ENCODE measurements around the gene ANKRD13C. TPM values are rescaled to one million over a fixed set of nuclear protein-coding genes. Genes with fewer than 3 reads are reported as not detected.

Gene ANKRD13C, protein sequence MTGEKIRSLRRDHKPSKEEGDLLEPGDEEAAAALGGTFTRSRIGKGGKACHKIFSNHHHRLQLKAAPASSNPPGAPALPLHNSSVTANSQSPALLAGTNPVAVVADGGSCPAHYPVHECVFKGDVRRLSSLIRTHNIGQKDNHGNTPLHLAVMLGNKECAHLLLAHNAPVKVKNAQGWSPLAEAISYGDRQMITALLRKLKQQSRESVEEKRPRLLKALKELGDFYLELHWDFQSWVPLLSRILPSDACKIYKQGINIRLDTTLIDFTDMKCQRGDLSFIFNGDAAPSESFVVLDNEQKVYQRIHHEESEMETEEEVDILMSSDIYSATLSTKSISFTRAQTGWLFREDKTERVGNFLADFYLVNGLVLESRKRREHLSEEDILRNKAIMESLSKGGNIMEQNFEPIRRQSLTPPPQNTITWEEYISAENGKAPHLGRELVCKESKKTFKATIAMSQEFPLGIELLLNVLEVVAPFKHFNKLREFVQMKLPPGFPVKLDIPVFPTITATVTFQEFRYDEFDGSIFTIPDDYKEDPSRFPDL
- 21.8 TPM for total RNA-seq (ENCODE audit: unreplicated experiment)
- long read RNA-seq, full-length matches to known transcripts, result 1 of 7 reads
- long read RNA-seq, partial matches to known transcripts, result 2 of 7 reads
- long read RNA-seq, other reads (novel, unspliced or antisense), result 4 of 7 reads

DNA sequence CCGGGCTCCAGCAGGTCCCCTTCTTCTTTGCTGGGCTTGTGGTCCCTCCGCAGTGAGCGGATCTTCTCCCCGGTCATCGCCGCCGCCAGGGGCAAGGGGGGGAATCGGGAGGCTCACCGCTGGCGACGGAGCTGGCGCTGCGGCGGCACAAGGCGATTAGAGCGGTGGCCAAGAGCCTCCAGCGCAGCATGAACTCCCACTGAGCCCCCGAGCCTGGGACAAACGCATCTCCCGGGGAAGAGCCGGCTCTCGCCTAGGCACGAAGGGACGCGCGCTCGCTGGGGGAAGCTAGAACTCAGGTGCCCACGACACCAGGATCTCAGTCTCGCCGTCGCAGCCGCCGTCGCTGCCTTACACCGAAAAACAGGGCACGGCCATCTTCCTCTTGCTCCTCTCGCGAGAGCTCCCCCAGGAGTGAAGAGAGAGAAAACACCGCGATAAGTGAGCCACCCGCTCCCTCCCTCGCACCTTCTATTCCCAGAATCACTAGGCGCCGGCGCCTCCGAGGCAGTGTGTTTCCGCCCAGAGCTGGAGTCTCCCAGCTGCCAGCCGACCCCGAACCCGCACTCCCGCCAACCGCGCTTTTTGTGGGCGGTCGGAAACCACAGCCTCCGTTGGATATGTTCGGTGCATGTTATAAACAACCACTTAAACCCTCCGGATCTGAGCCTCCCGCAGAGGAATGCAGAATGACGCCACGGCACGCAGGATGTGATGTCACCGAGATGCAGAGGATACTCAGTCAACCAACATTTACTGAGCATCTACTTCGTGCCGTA lies at the start of gene ANKRD13C:
Gene ANKRD13C (minus strand): TSS at position 391 of the 779 bp plus-strand sequence. CDS start 314 bp downstream, at position 77.
- Mint-ChIP-seq H3K4me3 (ENCODE audit: unreplicated experiment) (peak within 1 kb of the TSS; percentile 89), H3K4me1 (ENCODE audit: low read depth, unreplicated experiment) (peaks cover 8% of the 10 kb centered on the region), H3K9me3 (ENCODE audit: unreplicated experiment) (peaks cover 12% of the 10 kb centered on the region), H3K27me3 (ENCODE audit: unreplicated experiment) (peaks cover 1% of the 10 kb centered on the region), H3K27ac (ENCODE audit: unreplicated experiment) (peak within 1 kb of the TSS; percentile 94), H3K36me3 (ENCODE audit: unreplicated experiment) (no peaks in the 10 kb centered on the region)
- TF ChIP-seq, protein P1, sequence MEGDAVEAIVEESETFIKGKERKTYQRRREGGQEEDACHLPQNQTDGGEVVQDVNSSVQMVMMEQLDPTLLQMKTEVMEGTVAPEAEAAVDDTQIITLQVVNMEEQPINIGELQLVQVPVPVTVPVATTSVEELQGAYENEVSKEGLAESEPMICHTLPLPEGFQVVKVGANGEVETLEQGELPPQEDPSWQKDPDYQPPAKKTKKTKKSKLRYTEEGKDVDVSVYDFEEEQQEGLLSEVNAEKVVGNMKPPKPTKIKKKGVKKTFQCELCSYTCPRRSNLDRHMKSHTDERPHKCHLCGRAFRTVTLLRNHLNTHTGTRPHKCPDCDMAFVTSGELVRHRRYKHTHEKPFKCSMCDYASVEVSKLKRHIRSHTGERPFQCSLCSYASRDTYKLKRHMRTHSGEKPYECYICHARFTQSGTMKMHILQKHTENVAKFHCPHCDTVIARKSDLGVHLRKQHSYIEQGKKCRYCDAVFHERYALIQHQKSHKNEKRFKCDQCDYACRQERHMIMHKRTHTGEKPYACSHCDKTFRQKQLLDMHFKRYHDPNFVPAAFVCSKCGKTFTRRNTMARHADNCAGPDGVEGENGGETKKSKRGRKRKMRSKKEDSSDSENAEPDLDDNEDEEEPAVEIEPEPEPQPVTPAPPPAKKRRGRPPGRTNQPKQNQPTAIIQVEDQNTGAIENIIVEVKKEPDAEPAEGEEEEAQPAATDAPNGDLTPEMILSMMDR (IDR thresholded peaks at IDR 0.05; ENCODE audit: partially characterized antibody, unreplicated experiment), result no peak
- DNase-seq, result peak; percentile 91

DNA sequence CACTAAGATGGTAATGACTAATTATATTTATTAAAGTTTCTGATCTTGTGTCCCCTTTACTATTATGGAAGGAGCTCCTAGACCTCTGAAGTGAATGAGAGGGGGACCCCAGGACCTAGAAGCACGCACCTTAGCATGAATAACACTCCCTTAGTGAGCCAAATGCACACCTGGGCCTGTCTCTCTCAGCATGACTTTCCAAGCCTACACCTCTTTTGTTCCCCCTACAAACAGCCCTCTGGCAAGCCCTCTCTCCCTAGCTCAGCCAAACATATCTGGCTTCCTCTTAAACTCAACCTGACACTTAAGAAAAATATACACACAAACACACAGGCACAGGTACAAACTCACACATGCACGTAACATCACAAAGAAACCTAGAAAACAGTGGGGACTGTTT lies 49.2 kb upstream of the ANKRD13C start:
- no peaks in the 10 kb centered on the region for H3K36me3 Mint-ChIP-seq (ENCODE audit: unreplicated experiment)
- TF ChIP-seq, protein P1 (IDR thresholded peaks at IDR 0.05; ENCODE audit: partially characterized antibody, unreplicated experiment), result no peak
- no peak overlapping the region for H3K4me3 Mint-ChIP-seq (ENCODE audit: unreplicated experiment)
- no peak overlapping the region for H3K27ac Mint-ChIP-seq (ENCODE audit: unreplicated experiment)
- DNase-seq, result no peak
- H3K9me3 Mint-ChIP-seq (ENCODE audit: unreplicated experiment), result no peaks in the 10 kb centered on the region
- peaks cover 2% of the 10 kb centered on the region for H3K27me3 Mint-ChIP-seq (ENCODE audit: unreplicated experiment)
- peaks cover 8% of the 10 kb centered on the region for H3K4me1 Mint-ChIP-seq (ENCODE audit: low read depth, unreplicated experiment)

DNA sequence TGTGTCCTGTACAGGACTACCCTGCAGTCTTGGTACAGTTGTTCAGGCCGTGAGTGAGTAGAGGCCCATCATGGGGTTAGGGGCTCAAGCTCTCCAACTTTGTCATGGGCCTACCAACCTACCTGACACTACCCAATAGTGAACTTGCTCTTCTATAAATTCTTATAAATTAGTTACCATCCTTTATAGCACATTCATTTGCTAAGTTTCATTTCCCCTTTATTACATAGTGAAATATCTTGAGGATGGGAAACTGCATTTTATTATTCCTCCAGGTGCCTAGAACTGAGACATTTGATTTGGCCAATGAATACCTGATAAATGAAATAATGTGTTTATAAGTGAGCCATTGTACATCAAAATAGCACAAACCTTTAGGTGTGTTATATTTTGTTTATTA lies 47.5 kb upstream of the ANKRD13C start:
- no peaks in the 10 kb centered on the region for H3K36me3 Mint-ChIP-seq (ENCODE audit: unreplicated experiment)
- TF ChIP-seq, protein P1 (IDR thresholded peaks at IDR 0.05; ENCODE audit: partially characterized antibody, unreplicated experiment), result no peak
- H3K27ac Mint-ChIP-seq (ENCODE audit: unreplicated experiment), result no peak overlapping the region
- DNase-seq, result no peak
- no peaks in the 10 kb centered on the region for H3K9me3 Mint-ChIP-seq (ENCODE audit: unreplicated experiment)
- no peak overlapping the region for H3K4me3 Mint-ChIP-seq (ENCODE audit: unreplicated experiment)
- H3K27me3 Mint-ChIP-seq (ENCODE audit: unreplicated experiment), result peaks cover 5% of the 10 kb centered on the region
- peaks cover 8% of the 10 kb centered on the region for H3K4me1 Mint-ChIP-seq (ENCODE audit: low read depth, unreplicated experiment)

DNA sequence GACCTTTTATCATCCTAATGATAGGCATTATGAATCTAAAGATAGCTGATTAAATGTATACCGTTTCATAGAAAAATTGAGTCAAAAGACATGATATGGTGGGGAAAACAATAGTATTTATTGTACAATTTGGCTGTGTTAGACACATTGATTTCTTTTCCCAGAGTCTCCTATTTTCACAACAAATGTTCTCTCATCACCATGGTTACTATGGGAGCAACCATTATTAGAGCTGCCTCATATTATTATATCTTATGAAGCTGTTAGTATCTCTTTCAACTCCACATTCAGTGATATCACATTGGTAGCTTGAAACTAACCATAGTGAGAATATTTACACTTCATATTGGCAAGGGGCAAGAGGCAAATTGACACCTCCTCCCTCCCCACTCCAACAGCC lies 45.8 kb upstream of the ANKRD13C start:
- TF ChIP-seq, protein P1 (IDR thresholded peaks at IDR 0.05; ENCODE audit: partially characterized antibody, unreplicated experiment), result no peak
- no peak overlapping the region for H3K27ac Mint-ChIP-seq (ENCODE audit: unreplicated experiment)
- peaks cover 6% of the 10 kb centered on the region for H3K27me3 Mint-ChIP-seq (ENCODE audit: unreplicated experiment)
- no peak for DNase-seq
- H3K9me3 Mint-ChIP-seq (ENCODE audit: unreplicated experiment), result no peaks in the 10 kb centered on the region
- H3K4me1 Mint-ChIP-seq (ENCODE audit: low read depth, unreplicated experiment), result peaks cover 8% of the 10 kb centered on the region
- no peak overlapping the region for H3K4me3 Mint-ChIP-seq (ENCODE audit: unreplicated experiment)
- no peaks in the 10 kb centered on the region for H3K36me3 Mint-ChIP-seq (ENCODE audit: unreplicated experiment)
